Stimulated activated CD4-positive, alpha-beta T cell treated with anti-CD3 and anti-CD28 coated beads, Interleukin-15, amount 100 ng/mL, for 24 hours (primary cell): ENCODE data around the gene RUNX2.
"Not testable (repeated sequence)": the region's sequence is repeated elsewhere in the genome, so short reads cannot be mapped to it uniquely, and the experiment has no call there.

Source experiments
- DNase-seq: peaks from one replicate; pipeline ENCODE4 v3.0.0-alpha.2; 2020

Gene RUNX2

DNA sequence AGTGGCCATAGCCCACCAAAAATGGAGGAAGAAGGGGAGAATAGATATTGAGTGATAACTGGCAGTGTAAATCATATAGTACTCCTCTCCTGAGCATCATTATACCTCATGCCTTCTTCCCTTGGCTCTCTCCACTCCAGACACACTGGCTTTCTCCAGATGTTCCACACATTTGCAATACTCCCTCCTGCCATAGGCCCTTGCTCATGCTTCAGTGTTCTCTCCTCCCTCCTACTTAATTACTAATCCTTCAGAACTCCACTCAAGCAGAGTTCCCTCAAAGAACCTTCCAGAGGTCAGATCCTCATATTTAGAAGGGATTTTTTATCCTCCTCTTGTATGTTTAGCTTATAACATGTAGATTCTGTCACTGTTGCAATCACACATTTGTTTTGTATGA lies 329.1 kb downstream of the RUNX2 start:
- no peak for DNase-seq

DNA sequence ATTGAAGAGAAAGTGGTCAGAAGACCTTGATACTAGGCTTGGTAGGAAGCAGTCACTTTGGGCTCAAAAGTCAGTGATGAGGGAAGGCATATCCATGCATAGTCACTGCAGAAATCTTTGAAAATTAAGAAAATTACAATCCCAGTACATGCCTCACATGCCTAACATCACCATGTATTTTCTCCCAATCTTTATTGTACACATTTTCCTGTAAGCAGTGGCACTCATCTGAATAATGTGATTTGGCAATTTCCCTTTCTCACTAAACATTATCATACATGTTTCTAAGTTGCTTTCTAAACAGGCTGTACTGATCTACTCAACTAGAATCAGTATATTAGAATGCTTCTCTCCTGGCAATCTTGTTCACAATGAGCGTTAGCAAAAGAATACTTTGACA lies 330.3 kb downstream of the RUNX2 start:
- DNase-seq: no peak

DNA sequence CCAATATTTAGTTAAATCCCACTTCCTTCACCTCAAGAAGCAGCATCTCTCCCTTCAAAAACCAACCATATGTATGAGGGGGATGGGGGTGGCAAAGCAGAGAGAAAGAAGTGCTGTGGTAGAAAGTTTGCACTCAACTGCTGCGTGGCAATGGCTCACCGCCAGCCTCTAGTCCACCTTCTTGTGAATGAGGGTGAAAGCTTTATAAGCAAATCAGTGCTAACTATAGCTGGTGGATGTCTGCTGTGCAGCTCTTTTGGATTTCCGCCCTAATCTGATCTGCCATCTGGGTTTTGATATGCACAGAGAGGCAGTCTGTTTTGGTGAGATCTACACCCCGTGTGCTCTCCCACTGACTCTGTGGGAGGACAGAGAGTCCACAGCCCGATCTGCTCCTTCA lies 330.8 kb downstream of the RUNX2 start:
- DNase-seq: no peak

DNA sequence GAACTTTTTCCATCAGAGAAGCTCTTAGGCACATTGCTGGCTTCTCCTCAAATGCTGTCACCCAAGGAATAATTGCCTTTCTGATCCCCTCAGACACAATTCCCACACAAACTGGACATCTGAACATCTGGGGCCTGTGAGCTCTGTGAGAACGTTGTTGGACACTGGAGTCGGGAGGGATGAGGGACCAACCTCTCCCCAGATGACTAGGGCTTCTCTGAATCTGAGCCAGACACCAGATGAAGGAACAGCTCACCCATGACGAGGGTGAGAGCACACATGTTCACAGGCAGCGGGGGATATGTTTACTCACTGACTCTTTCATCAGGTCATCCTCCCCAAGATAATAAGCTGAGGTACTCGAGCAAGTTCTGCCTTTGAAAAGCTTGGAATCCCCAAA lies 333.5 kb downstream of the RUNX2 start:
- no peak for DNase-seq

DNA sequence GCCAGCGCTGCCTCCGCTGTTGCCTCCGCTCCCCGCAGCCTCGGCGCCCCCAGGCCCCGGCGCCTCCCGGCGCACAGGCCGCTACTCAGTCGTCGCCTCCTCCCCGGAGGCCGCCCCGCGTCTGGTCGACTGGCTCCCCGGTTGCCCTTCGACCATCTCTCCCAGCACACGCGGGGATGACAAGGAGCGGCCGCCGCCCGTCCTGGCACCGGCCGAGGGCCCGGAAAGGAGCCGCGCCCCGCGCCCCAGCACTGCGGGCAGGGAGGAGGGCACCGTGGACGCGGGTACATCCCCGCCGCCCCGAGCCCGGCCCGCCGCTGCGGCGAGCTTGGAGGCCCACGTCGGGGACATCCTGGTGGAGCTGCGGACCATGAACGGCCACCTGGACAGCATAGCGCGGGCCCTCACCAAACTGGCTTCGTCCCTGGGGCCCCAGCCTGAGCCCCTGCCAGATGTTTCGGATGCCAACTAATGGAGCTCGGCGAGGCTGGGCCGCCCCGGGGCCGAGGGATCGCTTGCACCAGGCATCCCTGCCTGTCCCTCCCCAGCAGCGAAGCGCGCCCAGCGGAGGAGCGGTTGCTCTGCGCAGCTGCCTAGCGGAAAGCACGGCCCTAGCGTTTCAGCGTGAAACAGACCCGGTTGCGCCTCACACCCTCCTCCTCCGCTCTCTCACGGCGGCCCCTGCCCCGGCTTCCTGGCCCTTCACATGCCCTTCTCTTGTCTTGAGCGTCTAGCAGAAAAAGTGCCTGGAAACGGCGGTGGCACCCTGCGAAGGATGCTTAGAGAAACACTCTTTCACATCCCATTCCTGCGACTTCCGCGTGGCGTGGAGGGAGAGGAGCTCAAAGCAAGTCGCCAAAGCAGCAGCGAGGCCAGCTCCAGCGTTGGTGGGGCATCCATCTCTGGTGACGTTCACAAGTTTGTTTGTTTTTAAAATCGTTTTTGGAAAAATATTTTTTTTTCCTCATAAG lies 335.4 kb downstream of the RUNX2 start:
- DNase-seq: peak; percentile 74

DNA sequence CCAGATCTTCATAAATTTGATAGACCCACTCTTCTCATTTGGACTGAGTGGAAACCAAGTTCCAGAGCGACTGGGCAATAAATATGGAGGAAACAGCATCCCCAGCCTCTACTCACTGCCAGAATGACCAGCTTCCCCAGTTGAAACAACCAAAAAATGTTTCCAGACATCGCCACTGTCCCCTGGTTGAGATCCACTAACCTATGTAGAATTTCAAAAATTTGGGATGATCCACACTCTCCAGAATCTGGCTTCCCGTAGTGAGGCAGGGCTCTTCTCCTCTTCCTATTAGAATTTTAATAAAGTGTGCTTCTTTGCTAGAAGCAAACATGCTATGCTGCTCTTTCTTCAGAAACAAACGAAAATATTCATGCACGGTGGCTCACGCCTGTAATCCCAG lies 336.6 kb downstream of the RUNX2 start:
- no peak for DNase-seq

DNA sequence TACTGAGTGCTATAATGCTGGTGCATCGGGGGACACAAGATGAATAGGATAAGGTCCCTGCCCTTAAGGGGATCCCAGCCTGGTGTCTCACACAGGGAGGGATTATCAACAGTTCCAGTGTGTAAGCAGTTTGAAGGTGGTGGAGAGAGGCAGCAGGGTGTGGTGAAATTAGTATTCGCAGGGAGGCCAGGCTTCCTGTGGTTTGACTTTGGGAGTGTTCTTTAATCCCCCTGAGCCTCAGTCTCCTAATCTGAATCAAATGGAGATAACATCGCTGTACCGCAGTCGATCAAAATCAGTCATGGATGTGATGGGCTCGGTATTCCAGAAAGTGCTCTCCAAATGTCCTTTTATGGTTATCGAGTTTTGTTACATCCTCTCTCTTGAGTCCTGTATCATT lies 337.7 kb downstream of the RUNX2 start:
- no peak for DNase-seq

DNA sequence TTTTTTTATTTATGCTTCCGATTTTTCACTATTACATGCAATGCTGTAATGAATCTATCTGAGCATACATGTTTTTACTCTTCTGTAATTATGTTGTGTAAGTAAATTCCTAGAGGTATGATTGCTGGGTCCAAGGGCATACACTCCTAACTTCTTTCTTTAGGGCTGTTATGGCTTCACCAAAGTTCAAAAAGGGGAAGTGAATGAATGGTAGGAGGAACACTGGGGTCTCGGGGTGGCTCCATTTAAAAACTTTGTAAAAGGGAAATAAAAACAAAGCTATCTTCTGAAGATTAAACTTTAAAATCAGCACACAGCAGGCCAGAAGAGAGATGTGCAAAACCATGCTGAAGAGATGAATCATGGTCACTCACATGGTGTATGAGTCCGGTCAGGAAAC lies 338.7 kb downstream of the RUNX2 start:
- DNase-seq: no peak

DNA sequence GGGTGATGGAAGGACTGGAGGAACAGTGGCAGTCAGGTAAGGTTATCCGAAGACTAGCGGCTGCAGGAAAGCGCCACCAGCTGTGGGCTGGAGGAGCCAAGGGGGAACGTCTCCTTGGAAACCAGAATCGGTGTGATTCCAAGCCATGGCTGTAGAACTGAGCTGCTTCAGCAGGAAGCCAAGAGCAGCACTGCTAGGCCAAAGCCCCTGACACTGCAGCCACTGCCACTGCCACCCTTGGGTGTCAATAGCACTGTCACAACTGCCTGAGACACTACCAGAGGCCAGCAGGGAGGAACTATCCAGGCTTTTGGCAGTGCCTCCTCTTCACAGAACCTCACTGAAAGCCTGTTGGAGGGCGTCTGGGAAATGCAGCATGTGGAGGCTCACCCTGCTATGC lies 339.2 kb downstream of the RUNX2 start:
- DNase-seq: no peak

DNA sequence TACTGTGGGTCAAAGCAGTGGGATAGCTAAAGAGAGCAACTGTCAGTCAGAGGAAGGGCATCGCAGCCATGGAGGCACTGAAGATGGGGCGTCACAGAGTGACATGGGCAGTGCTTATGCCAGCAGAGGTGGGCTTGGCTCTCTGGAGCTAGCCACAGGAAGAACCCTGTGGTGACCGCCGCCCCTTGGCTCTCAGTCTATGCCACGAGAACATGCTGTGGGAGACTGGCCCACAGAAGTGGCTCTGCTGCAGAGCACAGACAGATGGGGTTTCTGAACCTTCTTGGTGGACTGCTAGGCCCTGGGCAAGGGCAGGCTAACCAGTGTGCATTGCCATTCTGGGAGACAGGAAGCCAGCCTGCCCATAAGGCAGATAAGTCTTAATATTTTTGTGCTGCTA lies 339.6 kb downstream of the RUNX2 start:
- no peak for DNase-seq

DNA sequence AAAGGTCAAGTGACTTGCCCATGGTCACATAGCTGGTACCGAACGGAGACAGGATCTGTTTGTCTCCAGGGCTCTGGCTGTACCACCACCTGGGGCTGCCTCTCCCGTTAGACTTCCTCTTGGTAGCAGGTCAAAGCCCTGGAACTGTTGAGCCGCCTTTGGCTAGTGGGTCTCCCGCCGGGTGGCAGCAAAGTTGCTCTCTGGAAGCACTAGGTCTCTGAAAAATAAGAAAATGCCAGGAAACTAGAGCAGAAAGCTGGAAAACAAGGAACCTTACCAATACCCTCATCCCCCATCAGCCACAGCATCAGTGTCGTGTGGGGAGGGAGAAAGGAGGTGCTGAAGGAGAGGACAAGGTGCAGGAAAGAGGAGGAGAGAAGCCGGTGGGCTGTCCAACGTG lies 340.6 kb downstream of the RUNX2 start:
- DNase-seq: no peak

DNA sequence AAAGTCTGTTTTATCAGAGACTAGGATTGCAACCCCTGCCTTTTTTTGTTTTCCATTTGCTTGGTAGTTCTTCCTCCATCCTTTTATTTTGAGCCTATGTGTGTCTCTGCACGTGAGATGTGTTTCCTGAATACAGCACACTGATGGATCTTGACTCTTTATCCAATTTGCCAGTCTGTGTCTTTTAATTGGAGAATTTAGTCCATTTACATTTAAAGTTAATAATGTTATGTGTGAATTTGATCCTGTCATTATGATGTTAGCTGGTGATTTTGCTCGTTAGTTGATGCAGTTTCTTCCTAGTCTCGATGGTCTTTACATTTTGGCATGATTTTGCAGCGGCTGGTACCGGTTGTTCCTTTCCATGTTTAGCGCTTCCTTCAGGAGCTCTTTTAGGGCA lies 345.0 kb downstream of the RUNX2 start:
- not testable (repeated sequence) for DNase-seq

DNA sequence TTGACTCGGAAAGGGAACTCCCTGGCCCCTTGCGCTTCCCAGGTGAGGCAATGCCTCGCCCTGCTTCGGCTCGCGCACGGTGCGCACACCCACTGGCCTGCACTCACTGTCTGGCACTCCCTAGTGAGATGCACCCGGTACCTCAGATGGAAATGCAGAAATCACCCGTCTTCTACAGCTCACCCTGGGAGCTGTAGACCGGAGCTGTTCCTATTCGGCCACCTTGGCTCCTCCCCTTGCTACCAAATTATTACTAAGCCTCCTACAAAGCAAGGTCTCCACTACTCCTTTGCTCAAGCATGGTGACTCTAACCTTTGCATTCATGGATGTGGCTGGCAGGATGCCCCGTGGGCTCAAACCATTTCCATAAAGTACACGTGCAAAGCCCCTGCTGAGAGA lies 347.0 kb downstream of the RUNX2 start:
- not testable (repeated sequence) for DNase-seq

DNA sequence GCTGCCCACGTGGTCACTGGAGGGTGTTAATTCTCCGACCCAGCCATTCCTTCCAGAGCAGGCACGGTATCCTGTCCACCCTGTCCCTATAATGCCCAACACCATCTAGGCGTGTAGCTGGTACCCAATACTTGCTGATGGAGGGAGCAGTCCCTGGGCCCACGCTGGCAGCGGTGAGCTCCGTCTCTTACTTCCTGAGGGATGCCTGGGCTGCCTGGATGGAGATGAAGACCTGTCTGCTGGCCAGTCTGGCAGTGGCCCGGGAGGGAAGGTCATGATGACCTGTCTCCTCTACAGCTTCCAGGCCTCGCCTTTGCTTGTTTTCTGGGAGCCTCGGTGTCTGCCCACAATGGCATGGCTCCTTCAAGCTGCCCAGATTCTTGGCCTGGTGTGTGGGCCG lies 347.5 kb downstream of the RUNX2 start:
- no peak for DNase-seq

DNA sequence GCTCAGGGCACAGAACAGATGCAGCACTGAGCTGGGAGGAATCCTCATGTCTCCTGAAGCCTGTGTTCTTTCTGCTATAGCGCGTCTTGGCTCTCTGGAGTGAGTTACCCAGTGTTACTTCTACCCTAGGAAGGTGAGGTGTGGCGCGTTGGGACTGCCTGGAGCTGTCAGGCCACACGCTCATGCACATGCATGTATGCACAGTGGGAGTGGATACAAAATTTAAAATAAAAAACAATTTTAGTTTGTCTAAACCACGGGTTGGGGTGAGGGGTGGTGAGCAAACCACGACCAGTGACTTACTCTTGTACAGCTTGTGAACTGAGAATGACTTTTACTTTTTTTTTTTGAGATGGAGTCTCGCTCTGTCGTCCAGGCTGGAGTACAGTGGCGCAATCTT lies 348.2 kb downstream of the RUNX2 start:
- no peak for DNase-seq

DNA sequence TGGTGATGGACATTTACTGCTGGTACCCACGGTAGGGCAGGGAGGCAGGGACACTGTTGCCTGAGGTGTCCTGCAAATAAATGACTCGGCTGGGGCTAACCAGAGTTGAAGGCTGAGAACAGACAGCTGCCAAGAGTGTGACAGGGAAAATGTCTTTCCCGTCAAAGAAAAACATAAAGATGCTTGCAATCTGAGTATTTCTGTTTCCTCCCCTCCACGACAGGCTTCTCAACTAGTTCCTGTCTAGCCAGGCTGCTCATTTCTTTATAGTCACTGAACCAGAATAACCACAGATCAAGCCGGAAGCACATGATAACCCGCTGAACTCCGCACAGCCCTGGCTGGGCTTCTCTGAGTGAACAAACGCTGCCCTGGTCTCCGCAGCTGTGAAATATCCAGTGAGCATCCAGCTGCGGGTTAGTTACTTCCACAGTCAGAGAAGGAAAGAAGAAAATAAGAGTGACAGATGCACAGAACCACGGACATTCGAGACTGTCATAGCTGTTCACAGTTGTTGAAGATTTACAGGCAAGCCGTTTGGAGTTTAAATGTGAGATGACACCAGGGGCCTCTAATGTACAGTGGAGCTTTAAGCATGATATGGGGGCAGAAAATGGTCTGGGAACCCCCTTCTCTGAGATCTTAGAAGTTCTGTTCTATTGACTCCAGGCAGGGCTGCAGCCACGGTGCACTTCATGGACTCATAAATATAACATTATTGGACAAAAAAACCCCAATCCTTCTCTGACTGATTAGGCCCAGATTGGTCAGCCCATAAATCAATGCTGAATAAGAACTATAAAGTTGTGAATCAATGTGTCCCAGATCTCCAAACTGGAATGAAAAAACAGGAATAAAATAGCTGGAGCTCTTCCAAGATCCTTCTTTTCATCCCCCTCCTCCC lies 349.5 kb downstream of the RUNX2 start:
- DNase-seq: peak; percentile 58

DNA sequence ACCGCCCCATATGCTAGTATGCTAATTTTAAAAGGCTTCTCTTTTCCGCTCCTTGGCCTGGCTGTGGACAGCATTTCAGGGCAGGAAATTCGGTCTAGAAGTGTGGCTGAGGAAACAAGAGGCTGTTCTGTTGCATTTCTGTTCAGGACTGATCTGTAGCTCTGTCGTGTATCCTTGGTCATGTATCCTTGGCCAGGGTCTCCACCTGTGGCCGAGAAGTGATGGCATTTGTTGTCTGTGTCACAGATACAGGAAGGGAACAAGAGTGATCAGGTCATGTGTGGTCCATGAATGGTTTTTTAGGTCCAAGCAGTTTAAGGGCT lies 350.1 kb downstream of the RUNX2 start:
- no peak for DNase-seq

DNA sequence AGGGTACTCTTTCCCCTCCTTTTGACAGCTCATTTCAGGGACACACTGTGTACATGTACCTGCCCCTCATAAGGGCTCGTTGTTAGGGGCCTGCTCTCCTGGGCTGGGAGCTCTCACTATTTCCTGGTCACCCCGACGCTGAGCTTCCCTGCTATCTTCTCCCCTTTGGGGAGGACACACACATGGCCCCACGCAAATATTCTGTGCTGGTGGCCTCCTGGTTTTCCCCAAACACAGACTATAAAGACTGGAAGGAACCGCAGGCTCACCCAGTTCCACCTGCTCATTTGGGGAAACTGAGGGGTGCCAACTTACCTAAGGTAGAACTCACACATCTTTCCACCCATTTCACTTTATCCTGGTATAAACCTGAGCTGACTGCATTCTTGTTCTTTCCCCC lies 351.0 kb downstream of the RUNX2 start:
- no peak for DNase-seq

DNA sequence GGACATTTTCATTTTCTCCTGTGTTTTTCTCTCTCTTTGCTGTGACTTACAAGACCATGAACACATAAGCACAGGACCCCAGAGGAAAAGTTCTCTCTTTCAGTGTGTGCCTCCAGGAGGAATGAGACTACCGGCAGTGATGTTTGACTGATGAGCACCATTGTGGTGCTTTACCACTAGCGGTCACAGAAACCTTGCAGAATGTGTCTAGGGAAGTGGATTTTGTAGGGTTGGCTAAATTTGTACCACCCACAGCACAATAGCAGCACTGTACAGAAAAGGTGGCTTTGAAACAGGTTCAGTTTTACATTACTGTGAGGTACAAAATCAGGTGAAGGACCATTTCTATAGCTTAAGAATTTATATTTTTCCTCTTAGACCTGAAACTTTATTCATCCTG lies 351.5 kb downstream of the RUNX2 start:
- no peak for DNase-seq

DNA sequence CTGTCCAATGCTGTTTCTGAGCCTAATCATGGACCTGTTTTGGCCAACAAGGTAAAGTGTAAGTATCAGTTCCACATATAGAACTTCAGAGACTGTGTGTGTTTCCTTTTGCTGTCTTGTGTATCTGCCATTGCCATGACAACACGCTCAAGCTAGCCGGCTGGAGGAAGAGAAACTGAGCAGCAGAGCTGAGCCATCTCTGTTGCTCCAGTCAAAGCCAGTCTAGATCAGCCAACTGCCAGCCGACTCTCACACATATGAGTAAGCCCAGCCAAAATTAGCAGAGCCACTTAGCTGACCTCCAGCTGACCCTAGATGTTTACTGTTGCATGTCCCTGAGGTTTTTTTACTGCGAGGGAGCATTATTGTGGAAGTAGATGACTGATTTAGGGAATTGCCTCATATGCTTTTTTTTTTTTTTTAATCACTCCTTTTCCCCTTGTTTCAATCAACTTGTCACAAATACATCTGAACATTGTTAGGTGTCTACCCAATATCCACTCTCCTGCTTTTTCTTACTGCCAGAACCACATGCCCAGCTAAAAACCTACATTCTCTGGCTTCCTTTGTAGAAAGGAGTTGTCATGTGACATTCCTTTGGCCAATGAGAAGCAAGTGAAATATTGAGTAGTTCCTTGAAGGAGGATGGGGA lies 353.9 kb downstream of the RUNX2 start:
- peak; percentile 58 for DNase-seq

DNA sequence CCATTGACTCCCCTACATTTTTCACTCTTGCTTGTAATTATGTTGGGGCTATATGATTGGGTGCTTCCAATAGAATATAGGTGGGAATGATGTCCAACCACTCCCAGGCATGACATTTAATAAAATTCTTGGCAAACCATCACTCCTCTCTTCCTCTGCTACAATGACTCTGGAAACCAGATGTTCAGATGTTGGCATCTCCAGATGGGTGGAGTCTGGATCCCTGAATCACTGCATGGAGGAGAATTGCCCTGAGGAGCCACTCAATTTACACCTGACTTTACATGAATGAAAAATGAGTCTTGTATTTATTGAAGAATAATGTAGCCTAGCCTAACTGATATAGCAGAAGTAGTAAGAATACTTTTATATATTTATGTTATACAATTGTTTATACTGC lies 356.3 kb downstream of the RUNX2 start:
- DNase-seq: no peak

DNA sequence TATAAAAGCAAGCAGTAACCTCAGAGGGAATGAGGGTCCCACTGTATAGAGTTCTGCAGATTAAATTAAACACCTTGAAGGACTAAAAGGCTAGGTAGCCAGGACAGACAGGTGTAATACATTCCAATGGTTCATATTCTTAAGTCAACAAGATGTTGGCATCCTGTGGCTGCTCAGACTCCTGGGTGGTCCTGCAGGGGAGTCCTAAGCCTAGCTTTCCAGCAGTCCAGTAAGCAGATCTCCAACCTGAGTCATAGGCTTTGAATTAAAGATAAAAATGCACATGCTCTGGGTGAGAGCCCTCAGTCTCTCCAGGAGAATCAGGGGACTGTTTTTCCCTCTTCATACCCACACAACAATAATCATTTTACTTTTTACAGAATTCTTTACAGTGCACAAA lies 356.9 kb downstream of the RUNX2 start:
- DNase-seq: no peak

DNA sequence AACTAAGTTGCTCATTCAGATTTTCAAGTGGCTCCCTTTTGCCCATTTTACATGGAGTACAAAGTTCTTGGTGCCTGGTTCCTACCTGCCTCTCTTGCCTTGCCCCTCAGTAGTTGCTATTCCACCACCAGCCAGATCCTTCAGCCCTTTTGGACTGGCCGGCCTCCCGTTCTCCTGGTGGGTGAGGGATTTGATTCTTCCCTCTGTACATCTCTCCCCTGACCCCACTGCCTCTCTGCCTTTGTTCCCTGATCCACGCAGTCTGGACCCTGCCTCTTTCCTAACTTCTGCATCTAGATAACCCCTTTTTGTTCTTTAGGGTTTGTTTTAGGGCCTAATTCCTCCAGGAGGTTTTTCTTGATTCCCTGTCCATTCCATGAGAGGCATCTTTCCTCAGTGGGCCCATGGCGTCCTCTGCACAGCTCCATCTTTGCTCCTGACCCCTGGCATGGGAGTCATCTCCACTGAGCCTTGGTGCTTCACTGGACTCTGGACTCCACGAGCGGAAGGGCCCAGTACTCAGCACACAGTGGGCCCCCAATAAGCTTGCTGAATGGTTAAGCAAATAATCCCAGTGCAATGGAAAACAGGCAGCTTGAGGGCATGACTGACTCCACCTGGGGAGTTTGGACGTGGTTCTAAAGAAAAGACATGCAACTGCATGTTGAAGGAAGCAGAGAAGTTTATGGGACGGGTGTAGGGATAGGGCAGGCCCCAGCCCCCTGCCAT lies 358.9 kb downstream of the RUNX2 start:
- DNase-seq: no peak
